NK-92 (cell line): ENCODE results near the gene PROKR2.

Source experiments
- DNase-seq: peaks from one replicate; lab custom pipeline; 2025; ENCODE audit not compliant: unreplicated experiment; lab: John Stamatoyannopoulos, UW

PROKR2 gene

DNA sequence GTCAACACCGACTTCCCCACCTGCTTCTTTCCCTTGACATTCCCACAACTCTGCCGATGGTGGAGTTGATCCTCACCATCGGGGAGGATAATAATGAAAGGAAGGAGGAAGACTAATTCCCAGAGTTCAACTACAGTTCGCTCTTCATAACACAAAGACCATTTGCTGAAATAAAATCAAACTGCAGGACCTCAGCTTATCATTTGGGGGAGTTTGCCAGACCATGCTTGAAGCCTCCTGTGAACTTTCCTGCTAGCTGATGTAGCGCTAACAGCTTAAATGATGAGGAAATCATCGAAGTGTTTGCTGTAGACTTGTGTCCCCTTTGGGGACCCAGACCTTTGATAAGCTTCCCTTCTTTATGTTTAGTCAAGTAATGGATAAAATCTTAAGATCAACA is 26.2 kb downstream of the PROKR2 start:
- no peak for DNase-seq

DNA sequence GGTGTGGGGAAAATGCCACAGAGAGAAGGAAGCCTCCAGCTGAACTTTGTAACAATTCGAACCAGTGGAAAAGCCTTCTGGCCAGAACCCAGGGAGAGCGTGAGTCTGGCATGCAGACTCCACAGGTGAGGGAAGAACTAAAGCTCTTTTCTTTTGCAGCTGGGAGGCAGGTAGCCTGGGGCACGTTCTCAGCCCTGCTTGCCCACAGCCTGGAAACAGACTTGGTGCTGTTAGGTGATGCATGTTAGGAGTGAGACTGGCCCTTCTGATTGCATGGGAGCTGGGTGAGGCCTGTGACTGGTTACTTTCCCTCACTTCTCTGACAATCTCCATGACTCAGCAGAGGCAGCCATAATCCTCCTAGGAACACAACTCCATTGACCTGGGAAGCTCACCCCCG is 34.2 kb downstream of the PROKR2 start:
- DNase-seq = no peak

DNA sequence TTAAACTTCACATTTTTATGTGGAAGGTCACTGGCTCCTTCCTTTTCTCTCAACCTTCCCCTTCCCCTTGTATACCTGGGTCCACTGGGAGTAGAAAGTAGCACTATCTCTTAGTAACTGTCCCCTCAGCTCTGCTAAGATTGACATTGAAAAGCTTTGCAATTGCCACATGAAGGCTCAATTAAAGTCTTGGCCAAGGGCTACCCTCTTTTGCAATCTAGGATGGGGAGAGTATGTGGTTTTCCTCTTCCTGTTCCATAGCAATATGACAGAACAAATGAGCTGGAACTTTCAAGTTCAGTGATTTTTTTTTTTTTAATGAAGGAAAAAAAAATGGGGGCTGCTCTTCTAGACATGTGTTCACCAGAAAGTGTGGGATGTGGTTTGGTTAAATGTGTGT is 37.1 kb downstream of the PROKR2 start:
- DNase-seq = no peak

DNA sequence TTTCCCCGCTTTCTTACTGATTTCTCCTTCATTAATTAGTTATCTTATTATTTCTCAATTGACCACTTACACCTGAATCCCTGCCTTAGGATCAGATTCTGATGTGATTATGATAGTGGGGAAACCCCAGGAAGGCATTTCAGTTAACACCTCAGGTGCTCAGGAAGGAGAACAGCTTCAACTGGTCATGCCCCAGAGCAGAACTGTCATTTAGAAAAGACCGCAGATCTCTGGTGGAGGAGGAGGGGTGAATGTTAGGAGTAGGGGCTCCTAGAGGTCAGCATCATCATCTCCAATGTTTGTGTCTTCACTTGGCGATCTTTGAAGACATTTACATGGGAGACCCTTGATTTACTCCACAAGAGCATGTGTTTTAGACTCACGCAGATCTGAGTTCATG is 44.5 kb downstream of the PROKR2 start:
- no peak for DNase-seq

DNA sequence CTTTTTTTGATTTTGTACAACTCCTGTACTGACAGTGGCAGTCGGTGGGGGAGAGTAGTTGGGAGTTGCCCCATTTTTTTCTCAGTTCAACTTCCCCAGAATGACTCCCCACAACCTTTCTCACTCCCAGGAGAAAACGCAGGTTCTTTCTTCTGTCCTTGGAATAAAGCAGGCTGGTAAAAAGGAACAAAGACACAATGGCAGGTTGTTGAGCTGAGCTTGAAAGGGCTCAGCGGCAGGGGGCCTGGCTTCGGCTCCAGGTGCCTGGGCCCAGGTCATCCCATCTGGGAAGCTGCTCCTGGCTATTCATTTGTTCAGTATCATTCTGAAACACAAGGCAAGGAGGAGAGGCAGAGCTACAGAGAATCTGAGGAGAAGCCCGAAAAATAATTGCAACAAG is 46.2 kb downstream of the PROKR2 start:
- DNase-seq = no peak

DNA sequence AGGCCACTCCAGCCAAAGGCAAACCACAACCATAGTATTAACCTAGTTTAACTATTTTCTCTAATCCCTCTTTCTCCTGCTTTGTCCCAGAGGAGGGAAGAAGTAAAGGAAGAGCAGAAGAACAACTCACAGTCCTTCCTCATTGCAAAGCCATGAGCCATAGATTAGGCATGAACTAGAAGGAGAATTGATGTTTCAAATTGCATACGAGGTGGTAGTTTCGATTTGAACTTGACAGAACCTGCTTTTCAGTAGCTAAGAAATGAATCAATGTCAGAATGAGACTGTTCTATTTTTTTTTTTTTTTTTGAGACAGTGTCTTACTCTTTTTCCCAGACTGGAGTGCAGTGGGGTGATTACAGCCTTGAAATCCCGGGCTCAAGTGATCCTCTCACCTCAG is 48.3 kb downstream of the PROKR2 start:
- DNase-seq = no peak

DNA sequence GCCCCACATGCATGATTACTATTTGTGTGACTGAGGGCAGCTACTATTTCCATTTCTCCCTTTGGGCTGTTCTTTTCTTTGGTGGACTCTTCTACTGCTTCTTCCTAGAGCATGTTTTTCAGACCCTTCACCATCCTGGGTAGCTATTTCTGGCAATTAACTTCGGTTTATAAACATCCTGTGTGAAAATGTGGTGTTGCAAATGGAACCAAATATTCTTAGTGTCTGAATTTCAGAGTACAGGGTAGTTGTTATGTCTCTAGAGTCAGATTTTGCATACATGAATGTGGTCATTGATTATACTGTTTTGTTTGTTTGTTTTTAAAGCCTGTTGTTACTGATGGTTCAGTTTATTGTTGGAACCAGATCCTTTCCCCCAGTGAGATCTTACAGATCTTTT is 49.7 kb downstream of the PROKR2 start:
- DNase-seq = no peak
